Bronchial epithelial cell (primary cell): ENCODE data around the gene SDHA. TPM values are rescaled to one million over a fixed set of nuclear protein-coding genes. Genes with fewer than 3 reads are reported as not detected.
"Not testable (repeated sequence)": the region's sequence is repeated elsewhere in the genome, so short reads cannot be mapped to it uniquely, and the experiment has no call there.

Experiments used
- DNase-seq: peaks from one replicate; pipeline ENCODE4 v3.0.0-alpha.2; 2010; ENCODE audit warnings: low read depth
- FAIRE-seq: peaks from 2 replicates; lab custom pipeline; 2011; peaks lifted over from hg19 to GRCh38; lab: Jason Lieb, UNC
- H3K27me3 ChIP-seq: 2 replicates; pipeline ENCODE4 v1.5.1; 2011; ENCODE audit warnings: low read length; ENCODE audit not compliant: control insufficient read depth, insufficient read depth
- H3K36me3 ChIP-seq: 2 replicates; pipeline ENCODE4 v1.5.1; 2011; ENCODE audit warnings: low read length; ENCODE audit not compliant: control insufficient read depth, insufficient read depth
- H3K4me3 ChIP-seq: 2 replicates; pipeline ENCODE4 v1.5.1; 2011; ENCODE audit warnings: mild to moderate bottlenecking, low read depth, low read length, control low read depth
- CTCF ChIP-seq: IDR thresholded peaks from 2 replicates; pipeline ENCODE4 v1.5.1; 2011; ENCODE audit warnings: mild to moderate bottlenecking, moderate library complexity, low read length, control low read depth, inconsistent platforms; ENCODE audit not compliant: insufficient read depth, severe bottlenecking
- total RNA-seq: library from RNA; depleted of rRNA; stranded (reverse); fragments of >200 nt; gene quantifications from 2 replicates; pipeline ENCODE4 v1.2.1, GENCODE V29; 2014

Gene SDHA
- 106 and 136 TPM in 2 replicates for total RNA-seq

- peak; percentile 76 for DNase-seq
- not testable (repeated sequence) for FAIRE-seq, H3K27me3 ChIP-seq, H3K36me3 ChIP-seq
- peak; percentile 34 for TF ChIP-seq CTCF
- peak within 1 kb of the TSS; percentile 75 for H3K4me3 ChIP-seq
Measured at GRCh38 chr5:217494-218456, at the start of gene SDHA, which contains the start of gene CCDC127. TSS of gene SDHA (plus strand) at chr5:218320. CDS start at chr5:218356, 36 bp downstream. TSS of gene CCDC127 (minus strand) at chr5:218153. CDS start at chr5:216849, 1,304 bp downstream.

GRCh38 chr5:169071-169727, 48.9 kb upstream of the SDHA start:
- FAIRE-seq (no peak), DNase-seq (no peak)
- H3K4me3 ChIP-seq: no peak overlapping the region
- no peaks in the 10 kb centered on the region for H3K36me3 ChIP-seq
- no peak for TF ChIP-seq CTCF
- H3K27me3 ChIP-seq: no peaks in the 10 kb centered on the region

- TF ChIP-seq CTCF: no peak
- FAIRE-seq: no peak
- Histone ChIP-seq H3K27me3 (no peaks in the 10 kb centered on the region), H3K4me3 (no peak overlapping the region), H3K36me3 (no peaks in the 10 kb centered on the region)
- no peak for DNase-seq
Measured at GRCh38 chr5:169728-170094, 48.4 kb upstream of the SDHA start.

GRCh38 chr5:170971-171800, 46.9 kb upstream of the SDHA start:
- Histone ChIP-seq H3K36me3 (no peaks in the 10 kb centered on the region), H3K27me3 (no peaks in the 10 kb centered on the region), H3K4me3 (no peak overlapping the region)
- DNase-seq (no peak), FAIRE-seq (no peak)
- TF ChIP-seq CTCF: no peak

DNA sequence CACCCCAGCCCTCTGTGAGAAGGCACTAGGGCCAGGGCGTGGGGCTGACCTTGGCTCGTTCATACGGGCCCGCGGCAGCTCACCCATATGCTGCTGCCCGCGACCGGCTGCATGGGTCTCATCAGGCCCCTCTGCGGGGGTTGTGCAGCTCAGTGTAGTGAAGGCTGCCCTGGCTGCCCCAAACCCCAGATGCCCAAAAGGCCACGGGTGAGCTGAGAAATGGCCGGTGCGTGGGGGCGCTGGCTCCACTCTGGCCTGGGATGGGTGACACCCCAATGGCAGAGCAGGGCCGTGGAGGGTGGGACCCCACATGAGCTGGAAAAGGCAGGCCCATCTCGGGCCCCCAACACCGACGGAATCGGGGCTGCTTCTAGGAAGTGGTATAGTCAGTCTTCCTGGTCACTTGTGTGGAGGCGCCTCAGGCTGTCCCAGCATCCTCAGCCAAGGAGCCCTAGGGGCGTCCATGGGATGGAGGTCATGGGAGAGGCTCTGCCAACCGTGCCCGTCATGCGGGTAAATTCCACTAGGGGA, 46.3 kb upstream of the SDHA start:
- DNase-seq (no peak), FAIRE-seq (no peak)
- no peak for TF ChIP-seq CTCF

More for the DNA sequence above, 46.3 kb upstream of the SDHA start:
- Histone ChIP-seq H3K36me3 (no peaks in the 10 kb centered on the region), H3K4me3 (no peak overlapping the region), H3K27me3 (no peaks in the 10 kb centered on the region)
